Stimulated activated CD4-positive, alpha-beta T cell treated with anti-CD3 and anti-CD28 coated beads, Interleukin-12 subunit alpha, Interleukin-12 subunit beta, amount 100 ng/mL, for 4 hours (primary cell): ENCODE results near the gene TMEM108.
"Not testable (repeated sequence)": the region's sequence is repeated elsewhere in the genome, so short reads cannot be mapped to it uniquely, and the experiment has no call there.

Experiments used
- DNase-seq: peaks from one replicate; pipeline ENCODE4 v3.0.0-alpha.2; 2020

TMEM108 gene

GRCh38 chr3:133038089-133038730 lies at the start of gene TMEM108:
TSS of gene TMEM108 (plus strand) at chr3:133038391.
- no peak for DNase-seq

GRCh38 chr3:132995971-132996370 lies 42.2 kb upstream of the TMEM108 start:
- DNase-seq, result no peak

DNA sequence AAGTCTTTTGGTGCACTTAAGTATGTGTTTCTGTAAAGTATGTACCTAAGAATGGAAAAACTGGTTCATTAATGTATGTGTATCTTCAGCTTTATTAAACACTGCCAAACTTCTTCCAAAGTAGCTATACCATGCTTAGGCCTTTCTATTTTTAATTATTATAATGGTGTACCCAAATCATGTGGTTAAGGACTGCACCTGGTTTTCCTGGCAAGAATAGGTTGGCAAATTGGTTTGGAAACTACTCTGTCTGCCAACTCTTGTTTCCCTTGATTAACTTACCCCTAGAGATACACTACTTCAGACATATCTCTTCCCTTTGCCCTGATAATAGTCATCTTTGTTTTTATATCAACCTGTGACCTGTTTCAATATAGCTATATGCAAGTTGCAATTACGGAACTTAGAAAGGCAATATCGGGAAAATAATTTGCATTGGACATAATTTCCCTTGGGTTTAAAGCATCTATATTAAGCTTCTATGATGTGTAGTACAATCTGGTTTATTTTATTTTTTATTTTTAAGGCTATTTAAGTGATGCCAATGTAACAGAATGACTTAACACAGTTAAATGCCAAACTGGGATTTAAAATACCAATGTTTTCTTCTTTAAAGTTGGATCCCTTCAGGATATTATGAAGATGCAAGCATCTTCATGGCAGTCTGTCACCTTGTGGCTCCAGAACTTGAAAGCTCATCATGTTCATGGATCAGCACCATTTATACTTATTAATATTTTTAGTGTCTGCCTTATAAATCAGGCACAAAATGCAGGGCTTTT lies 40.6 kb upstream of the TMEM108 start:
- no peak for DNase-seq

GRCh38 chr3:133005032-133005431 lies 33.2 kb upstream of the TMEM108 start:
- DNase-seq, result not testable (repeated sequence)

GRCh38 chr3:133007601-133008000 lies 30.6 kb upstream of the TMEM108 start:
- no peak for DNase-seq

- DNase-seq, result no peak
Measured at GRCh38 chr3:133014325-133014724, 23.9 kb upstream of the TMEM108 start.

- not testable (repeated sequence) for DNase-seq
Measured at GRCh38 chr3:133015573-133015972, 22.6 kb upstream of the TMEM108 start.

GRCh38 chr3:133016838-133017309 lies 21.3 kb upstream of the TMEM108 start:
- no peak for DNase-seq

GRCh38 chr3:133018921-133019320 lies 19.3 kb upstream of the TMEM108 start:
- DNase-seq, result no peak

DNA sequence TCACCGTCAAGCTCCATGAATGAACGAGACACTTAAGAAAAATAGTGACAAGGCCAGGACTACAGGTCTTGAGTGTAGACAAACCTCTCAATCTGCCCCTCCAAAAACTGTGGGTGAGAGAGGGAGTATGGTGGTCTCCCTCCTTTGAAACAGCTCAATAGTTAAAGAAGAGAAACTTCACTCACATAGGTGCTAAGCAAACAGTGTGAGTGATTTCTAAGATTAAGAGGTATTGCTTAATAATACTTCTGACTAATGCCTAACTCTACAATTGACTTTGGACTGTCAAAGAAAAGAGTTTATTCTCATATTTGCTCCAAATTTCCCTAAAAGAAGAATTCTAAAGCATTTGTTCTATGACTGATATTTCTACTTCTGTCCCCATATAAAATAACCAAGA lies 17.0 kb upstream of the TMEM108 start:
- no peak for DNase-seq

- no peak for DNase-seq
Measured at GRCh38 chr3:133023362-133023761, 14.8 kb upstream of the TMEM108 start.

DNA sequence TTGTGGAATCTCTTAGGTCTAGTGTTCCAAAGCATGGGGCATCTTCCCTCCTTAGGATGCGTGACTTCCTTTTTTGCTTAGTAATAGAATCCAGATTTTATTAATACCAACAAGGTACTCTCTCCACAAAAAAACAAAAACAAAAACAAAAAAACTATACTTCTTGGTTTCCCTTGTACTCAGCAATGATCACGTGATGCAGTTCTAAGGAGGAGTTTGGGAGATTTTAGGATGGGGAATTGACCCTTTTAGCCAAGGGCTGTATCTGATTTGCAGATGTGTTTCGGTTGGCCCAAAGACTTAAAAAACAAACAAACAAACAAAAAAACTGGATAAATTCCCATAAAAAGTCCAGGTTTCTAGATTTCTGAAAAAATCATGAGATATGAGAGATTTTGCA lies 12.6 kb upstream of the TMEM108 start:
- DNase-seq, result no peak

DNA sequence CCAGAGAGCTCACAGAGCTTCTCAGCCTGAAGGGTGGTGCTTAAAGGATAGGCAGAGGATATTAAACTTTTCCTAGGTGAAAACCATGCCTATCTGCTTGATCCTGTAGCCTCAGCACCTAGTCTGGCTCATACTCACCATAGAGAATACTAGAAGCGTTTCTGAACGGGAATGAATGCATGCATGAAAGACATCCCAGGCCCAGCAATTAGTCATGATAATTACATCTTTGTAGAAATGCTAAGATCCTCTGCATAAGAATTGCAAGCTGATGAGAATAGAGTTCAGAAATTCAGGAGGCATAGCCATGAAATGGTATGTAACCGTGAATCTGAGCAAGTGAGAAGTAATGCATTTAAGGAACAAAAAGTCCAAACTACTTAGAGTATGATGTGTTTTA lies 5.9 kb upstream of the TMEM108 start:
- DNase-seq, result no peak

DNA sequence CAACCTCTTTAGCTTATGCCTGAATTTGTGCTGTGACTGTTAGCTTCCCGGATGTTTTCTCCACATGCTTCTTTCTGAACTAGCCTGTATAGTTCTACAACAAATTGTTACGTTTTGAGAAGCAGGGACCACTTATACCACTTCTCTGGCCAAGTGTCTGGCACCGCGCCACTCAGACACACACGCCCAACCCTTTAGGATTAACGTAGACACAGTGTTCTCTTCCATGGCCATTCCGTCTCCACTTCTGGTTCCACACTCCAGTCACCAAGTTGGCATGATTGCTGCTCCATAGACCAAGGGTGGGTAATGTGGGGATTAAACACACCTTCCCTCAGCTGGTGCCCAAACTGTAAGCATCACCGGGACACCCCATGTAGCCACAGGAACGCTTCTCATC lies 755 bp upstream of the TMEM108 start:
- no peak for DNase-seq

- no peak for DNase-seq
Measured at GRCh38 chr3:133038731-133039375, 662 bp downstream of the TMEM108 start.

DNA sequence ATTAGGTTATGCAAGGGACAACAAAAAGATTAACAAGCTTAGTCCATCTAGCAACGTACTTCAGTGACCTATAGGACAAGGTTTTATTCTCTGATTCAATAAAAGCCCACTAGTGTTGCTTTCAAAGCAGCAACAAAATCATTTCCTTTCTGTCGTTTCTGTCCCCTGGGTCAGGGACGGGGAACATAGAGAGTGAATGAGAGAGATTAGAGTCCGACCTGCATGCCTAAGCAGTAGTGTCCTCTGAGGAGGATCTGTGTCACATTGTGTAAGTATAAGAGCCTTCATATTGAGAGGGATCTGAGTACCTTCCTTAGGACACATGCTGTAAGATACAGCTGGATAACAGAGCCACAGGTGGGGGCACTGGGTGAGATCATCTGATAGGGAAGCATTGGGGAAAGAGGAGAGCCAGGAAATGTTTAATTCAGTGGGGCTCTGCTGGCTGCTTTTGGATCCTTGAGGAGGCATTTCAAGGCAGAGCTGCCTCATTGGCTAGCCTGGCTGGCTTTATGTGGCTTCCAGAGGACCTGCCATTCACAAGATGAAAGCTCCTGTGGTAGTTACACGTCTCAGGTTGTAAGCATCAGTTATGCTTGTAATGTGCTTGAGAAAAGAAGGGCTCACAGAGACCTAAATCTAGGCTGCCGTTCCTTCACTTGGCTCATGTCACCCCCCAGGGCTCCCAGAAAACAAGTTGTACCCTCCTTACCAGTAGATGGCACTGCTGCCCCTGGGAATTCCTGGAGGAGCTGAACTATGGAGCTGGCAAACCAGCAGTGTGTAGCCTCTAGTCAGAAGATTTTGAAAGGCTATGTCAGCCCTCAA lies 2.7 kb downstream of the TMEM108 start:
- no peak for DNase-seq

DNA sequence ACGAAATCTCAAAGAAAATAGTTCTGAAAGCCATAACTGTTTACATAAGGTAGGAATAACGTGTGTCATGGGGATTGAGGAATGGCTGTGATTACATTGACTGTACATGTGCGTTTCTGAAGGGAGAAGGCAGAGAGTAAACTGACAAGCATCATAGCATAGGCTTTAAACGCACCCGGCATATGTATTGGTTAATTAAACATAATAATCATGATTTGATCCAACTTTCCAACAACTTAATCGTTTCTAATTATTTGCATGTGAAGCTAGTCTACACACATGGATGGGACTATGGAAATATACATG lies 3.3 kb downstream of the TMEM108 start:
- DNase-seq, result no peak

DNA sequence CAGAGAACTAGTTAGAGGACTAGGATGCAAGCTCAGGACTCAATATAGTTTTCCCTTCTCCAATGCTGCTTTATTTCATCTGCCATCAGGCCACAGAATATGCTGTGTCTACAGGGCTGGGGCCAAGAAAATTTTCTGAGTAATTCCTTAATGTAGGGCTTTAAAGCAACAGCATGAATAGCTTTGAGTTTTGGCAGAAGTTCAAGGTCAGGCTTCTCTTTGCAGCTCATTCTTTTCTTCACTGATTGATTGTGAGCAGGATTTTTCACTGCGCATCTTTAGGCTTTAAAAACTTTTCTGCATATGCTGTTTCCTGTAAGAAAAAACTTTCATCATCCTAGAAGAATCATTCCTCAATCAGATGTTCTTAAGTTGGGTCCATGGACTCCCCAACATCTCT lies 4.6 kb downstream of the TMEM108 start:
- no peak for DNase-seq

DNA sequence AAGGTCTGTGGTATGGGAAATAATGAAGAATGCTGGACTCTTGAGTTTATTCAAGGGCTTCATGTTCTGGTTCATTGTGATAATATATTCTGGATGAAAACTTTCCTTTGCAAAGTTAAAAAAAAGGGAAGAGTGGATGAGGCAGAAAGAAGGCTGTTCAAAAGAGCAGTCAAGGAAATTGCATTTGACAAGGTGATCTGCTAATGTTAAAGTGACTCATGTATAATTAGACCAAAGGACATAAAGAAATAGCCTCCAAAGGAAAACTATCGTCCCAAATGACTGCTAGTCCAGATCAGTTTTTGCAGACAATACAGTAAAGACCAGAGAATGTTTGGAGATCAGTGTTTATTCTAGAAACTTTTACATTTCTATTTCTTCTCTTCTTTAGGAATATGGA lies 9.8 kb downstream of the TMEM108 start:
- no peak for DNase-seq

GRCh38 chr3:133049491-133049890 lies 11.3 kb downstream of the TMEM108 start:
- no peak for DNase-seq

DNA sequence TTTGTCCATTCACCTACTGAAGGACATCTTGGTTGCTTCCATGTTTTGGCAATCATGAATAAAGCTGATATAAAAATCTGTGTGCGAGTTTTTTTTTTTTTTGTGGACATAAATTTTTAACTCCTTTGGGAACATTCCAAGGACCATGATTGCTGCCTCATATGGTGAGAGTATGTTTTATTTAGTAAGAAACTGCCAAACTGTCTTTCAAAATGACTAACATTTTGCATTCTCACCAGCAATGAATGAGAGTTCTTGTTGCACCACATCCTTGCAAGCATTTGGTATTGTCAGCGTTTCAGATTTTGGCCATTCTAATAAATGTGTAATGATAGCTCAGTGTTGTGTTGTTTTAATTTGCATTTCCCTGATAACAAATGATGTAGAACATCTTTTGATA lies 12.7 kb downstream of the TMEM108 start:
- no peak for DNase-seq

- DNase-seq, result no peak
Measured at GRCh38 chr3:133053532-133053931, 15.3 kb downstream of the TMEM108 start.

GRCh38 chr3:133054586-133054985 lies 16.4 kb downstream of the TMEM108 start:
- DNase-seq, result no peak
